Measurements from ENCODE around the gene TMEM239. TPM values are rescaled to one million over a fixed set of nuclear protein-coding genes. Genes with fewer than 3 reads are reported as not detected.
A peak's percentile ranks its signal among the peaks of the same experiment; 100 is the strongest.

TMEM239 gene
- total RNA-seq, 1 donor from 2014 or later, result not detected

DNA sequence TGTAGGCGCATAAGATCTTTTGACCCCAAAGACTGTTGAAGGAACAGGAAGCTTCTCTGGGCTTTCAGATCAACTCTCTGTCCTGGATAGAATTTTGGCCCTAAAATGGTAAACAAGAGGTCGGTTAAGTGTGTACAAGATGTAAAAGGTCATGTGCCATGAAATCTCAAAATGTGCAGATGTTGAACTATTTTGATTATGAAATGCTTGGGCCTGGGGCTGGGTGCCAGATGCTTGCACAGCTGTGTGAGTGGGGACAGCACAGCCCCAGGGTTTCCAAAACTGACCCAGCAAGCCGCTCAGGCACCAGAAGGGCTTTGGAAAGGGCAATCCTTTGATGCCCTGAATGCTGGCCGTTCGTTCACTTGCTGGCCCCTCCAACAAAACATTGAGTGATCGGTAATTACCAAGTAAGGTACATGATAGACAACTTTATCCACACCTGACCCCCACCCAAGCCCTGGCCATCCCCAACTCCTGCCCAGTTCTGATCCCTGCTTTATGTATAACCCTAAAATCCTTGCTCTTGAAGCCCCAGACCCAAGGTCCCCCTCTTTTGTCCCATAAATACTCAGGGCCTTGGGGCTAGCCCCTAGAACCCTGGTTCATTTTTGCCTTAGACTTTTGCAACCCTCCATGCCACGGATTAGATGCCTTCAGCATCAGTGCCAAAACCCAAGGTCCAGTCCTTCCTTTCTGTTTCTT is 1.9 kb downstream of the TMEM239 start:
- Mint-ChIP-seq H3K9me3 (no peaks in the 10 kb centered on the region), H3K27me3 (peaks cover 50% of the 10 kb centered on the region), H3K4me3 (no peak overlapping the region), H3K36me3 (no peaks in the 10 kb centered on the region), H3K27ac (no peak overlapping the region), H3K4me1 (ENCODE audit: unreplicated experiment) (peaks cover 20% of the 10 kb centered on the region)
- peak; percentile 34 for DNase-seq (ENCODE audit: extremely low spot score, unreplicated experiment)
- TF ChIP-seq CTCF (conservative IDR thresholded peaks at IDR 0.05), result no peak

GRCh38 chr20:2820084-2820895 is 4.1 kb downstream of the TMEM239 start:
- DNase-seq (ENCODE audit: extremely low spot score, unreplicated experiment), result peak; percentile 68
- Mint-ChIP-seq H3K4me3 (peak overlapping the region; percentile 44), H3K27me3 (peaks cover 44% of the 10 kb centered on the region), H3K27ac (peak overlapping the region; percentile 5), H3K4me1 (ENCODE audit: unreplicated experiment) (peaks cover 12% of the 10 kb centered on the region), H3K9me3 (no peaks in the 10 kb centered on the region), H3K36me3 (no peaks in the 10 kb centered on the region)
- TF ChIP-seq CTCF (conservative IDR thresholded peaks at IDR 0.05), result no peak

DNA sequence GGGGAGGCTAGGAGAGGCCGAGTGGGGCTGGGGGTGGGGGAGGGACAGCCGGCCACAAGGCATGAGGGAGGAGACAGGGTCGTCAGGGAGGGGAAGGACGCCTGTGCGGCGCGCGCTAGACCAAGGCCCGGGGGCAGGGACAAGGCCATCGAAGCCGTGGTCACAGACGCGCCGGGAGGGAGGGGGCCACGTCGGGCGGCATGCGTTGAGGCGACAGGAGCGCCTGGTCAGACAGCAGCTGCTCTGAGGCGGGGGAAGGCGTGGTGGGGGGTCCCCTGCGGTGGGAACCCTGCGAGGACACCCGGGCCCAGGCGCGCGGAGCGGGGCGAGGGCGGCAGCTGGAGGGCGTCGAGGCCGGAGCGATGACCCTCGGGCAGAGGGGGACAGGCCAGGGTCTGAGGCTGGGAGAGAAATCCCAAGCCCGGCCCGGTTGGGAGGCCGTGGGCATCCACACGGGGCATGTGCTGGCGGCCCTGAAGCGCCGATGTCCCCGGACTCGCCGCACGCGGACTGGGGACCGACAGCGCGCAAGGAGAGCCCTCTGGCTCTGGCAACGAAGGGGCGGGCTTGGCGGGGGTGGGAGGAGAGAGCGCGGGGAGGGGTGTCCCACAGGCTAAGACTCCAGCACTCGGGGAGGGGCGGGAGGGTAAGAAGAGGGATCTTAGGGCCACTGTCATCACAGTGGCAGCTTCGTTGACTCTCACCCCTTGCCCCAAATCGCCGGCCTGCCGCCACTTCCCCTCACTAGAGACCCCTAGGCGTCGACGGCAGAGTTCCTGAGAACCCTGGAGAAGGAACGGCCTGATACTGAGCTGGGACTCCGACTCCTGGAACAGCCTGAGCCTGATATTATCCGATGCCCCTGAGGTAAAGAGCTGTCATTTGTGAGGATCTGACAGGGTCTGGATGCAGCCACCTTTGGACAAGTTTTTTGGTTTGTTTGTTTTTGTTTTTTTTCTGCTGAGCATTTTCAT is 5.0 kb downstream of the TMEM239 start:
- Mint-ChIP-seq H3K4me3 (peak overlapping the region; percentile 35), H3K27ac (no peak overlapping the region), H3K4me1 (ENCODE audit: unreplicated experiment) (peaks cover 15% of the 10 kb centered on the region), H3K27me3 (peaks cover 47% of the 10 kb centered on the region), H3K9me3 (no peaks in the 10 kb centered on the region), H3K36me3 (no peaks in the 10 kb centered on the region)
- DNase-seq (ENCODE audit: extremely low spot score, unreplicated experiment), result peak; percentile 44
- no peak for TF ChIP-seq CTCF (conservative IDR thresholded peaks at IDR 0.05)

- Mint-ChIP-seq H3K27ac (no peak overlapping the region), H3K27me3 (peaks cover 56% of the 10 kb centered on the region), H3K4me3 (no peak overlapping the region), H3K4me1 (ENCODE audit: unreplicated experiment) (peaks cover 15% of the 10 kb centered on the region), H3K36me3 (no peaks in the 10 kb centered on the region), H3K9me3 (no peaks in the 10 kb centered on the region)
- TF ChIP-seq CTCF (conservative IDR thresholded peaks at IDR 0.05), result no peak
- peak; percentile 37 for DNase-seq (ENCODE audit: extremely low spot score, unreplicated experiment)
These were observed 5.9 kb downstream of the TMEM239 start for GRCh38 chr20:2822073-2822472.

GRCh38 chr20:2825761-2826160 is 9.6 kb downstream of the TMEM239 start:
- DNase-seq (ENCODE audit: extremely low spot score, unreplicated experiment), result no peak
- Mint-ChIP-seq H3K27ac (no peak overlapping the region), H3K27me3 (peaks cover 55% of the 10 kb centered on the region), H3K9me3 (no peaks in the 10 kb centered on the region), H3K4me3 (no peak overlapping the region), H3K4me1 (ENCODE audit: unreplicated experiment) (peaks cover 7% of the 10 kb centered on the region), H3K36me3 (no peaks in the 10 kb centered on the region)
- no peak for TF ChIP-seq CTCF (conservative IDR thresholded peaks at IDR 0.05)
